Non-pigmented ciliary epithelial cell (primary cell): ENCODE measurements around the gene ORAI3.
A peak's percentile ranks its signal among the peaks of the same experiment; 100 is the strongest.

Source experiments
- DNase-seq: peaks from one replicate; pipeline ENCODE4 v3.0.0-alpha.2; 2010; ENCODE audit warnings: low read depth

ORAI3 gene

GRCh38 chr16:30948667-30949649 lies at the start of gene ORAI3:
Gene ORAI3, plus strand, starts transcription at chr16:30949068. Its CDS starts 222 bp downstream, at chr16:30949290.
- DNase-seq = no peak

GRCh38 chr16:30899794-30900193 lies 49.1 kb upstream of the ORAI3 start:
- no peak for DNase-seq

GRCh38 chr16:30900588-30900987 lies 48.3 kb upstream of the ORAI3 start:
- DNase-seq = no peak

- DNase-seq = no peak
Measured at GRCh38 chr16:30901201-30902028, 47.5 kb upstream of the ORAI3 start.

- no peak for DNase-seq
Measured at GRCh38 chr16:30902029-30902972, 46.6 kb upstream of the ORAI3 start.

GRCh38 chr16:30903002-30903401 lies 45.9 kb upstream of the ORAI3 start:
- DNase-seq = no peak

- DNase-seq = no peak
Measured at GRCh38 chr16:30903596-30903995, 45.3 kb upstream of the ORAI3 start.

GRCh38 chr16:30904114-30904780 lies 44.6 kb upstream of the ORAI3 start:
- no peak for DNase-seq

GRCh38 chr16:30907064-30907463 lies 41.8 kb upstream of the ORAI3 start:
- DNase-seq = no peak

- no peak for DNase-seq
Measured at GRCh38 chr16:30910427-30911029, 38.3 kb upstream of the ORAI3 start.

- DNase-seq = no peak
Measured at GRCh38 chr16:30912794-30913412, 36.0 kb upstream of the ORAI3 start.

- no peak for DNase-seq
Measured at GRCh38 chr16:30914830-30915229, 34.0 kb upstream of the ORAI3 start.

GRCh38 chr16:30918614-30919013 lies 30.3 kb upstream of the ORAI3 start:
- DNase-seq = no peak

- no peak for DNase-seq
Measured at GRCh38 chr16:30920891-30921290, 28.0 kb upstream of the ORAI3 start.

GRCh38 chr16:30921459-30921747 lies 27.5 kb upstream of the ORAI3 start:
- no peak for DNase-seq

GRCh38 chr16:30921748-30922419 lies 27.0 kb upstream of the ORAI3 start:
- peak; percentile 64 for DNase-seq

GRCh38 chr16:30922420-30922959 lies 26.4 kb upstream of the ORAI3 start:
- peak; percentile 98 for DNase-seq

- DNase-seq = peak; percentile 98
Measured at GRCh38 chr16:30922960-30923535, 25.8 kb upstream of the ORAI3 start.

- no peak for DNase-seq
Measured at GRCh38 chr16:30923554-30924075, 25.3 kb upstream of the ORAI3 start, which contains the start of gene FBXL19. Gene FBXL19, plus strand, starts transcription at chr16:30923572. Its CDS starts 2,183 bp downstream, at chr16:30925755.
